AG10803 (cell line): Measurements from ENCODE around the gene CPNE6.

ENCODE experiments used
- DNase-seq: peaks from one replicate; pipeline ENCODE4 v3.0.0; 2010; ENCODE audit warnings: low read depth
- H3K4me3 ChIP-seq: 2 replicates; pipeline ENCODE4 v1.5.1; 2011; ENCODE audit warnings: mild to moderate bottlenecking, low read length, control low read depth
- CTCF ChIP-seq: conservative IDR thresholded peaks from 2 replicates; pipeline ENCODE4 v1.5.1; 2011; ENCODE audit warnings: mild to moderate bottlenecking, low read length, control low read depth, inconsistent platforms

Gene CPNE6

GRCh38 chr14:24057271-24057670, 14.1 kb upstream of the CPNE6 start:
- no peak for DNase-seq
- no peak for TF ChIP-seq CTCF
- H3K4me3 ChIP-seq, result no peak overlapping the region

GRCh38 chr14:24057867-24058259, 13.5 kb upstream of the CPNE6 start:
- no peak for DNase-seq
- TF ChIP-seq CTCF, result no peak
- H3K4me3 ChIP-seq, result no peak overlapping the region

GRCh38 chr14:24058260-24058950, 13.0 kb upstream of the CPNE6 start:
- DNase-seq, result peak; percentile 67
- peak; percentile 85 for TF ChIP-seq CTCF
- no peak overlapping the region for H3K4me3 ChIP-seq

- no peak for TF ChIP-seq CTCF
- H3K4me3 ChIP-seq, result no peak overlapping the region
Observed at GRCh38 chr14:24058951-24059475, 12.3 kb upstream of the CPNE6 start.

GRCh38 chr14:24059841-24060388, 11.4 kb upstream of the CPNE6 start:
- no peak overlapping the region for H3K4me3 ChIP-seq
- DNase-seq, result no peak
- TF ChIP-seq CTCF, result no peak

More at GRCh38 chr14:24058951-24059475, 12.3 kb upstream of the CPNE6 start:
- no peak for DNase-seq

- H3K4me3 ChIP-seq, result no peak overlapping the region
- no peak for DNase-seq
- TF ChIP-seq CTCF, result no peak
Observed at GRCh38 chr14:24060443-24060842, 10.9 kb upstream of the CPNE6 start.
